HG02623 (cell line): ENCODE data around the gene PGM1.

Experiments used
- ATAC-seq: cut with Tn5 transposase; IDR thresholded peaks from one replicate; pipeline ENCODE4 v1.9.1; 2021; ENCODE audit warnings: moderate library complexity; ENCODE audit not compliant: unreplicated experiment

PGM1 gene

DNA sequence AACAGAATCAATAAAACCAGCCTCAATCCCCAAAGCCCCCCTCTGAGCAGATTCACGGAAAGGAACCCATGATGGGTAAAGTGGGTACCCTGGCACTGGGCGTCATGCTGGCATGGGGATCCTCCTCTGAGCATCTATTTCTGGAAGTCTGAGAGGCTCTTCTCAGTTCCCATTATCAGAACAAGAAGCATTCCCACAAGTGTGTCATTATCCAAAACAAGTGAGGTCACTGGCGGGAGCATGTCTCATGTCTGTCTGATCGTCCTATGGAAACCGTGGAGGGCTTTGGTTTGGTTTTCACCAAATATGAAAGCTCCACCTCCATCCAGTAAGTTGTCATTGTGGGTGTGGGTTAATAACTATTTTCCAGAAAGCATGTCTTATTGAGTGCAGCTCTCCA, 70.7 kb downstream of the PGM1 start:
- ATAC-seq, result no peak

GRCh38 chr1:63664742-63665141, 71.5 kb downstream of the PGM1 start:
- no peak for ATAC-seq

DNA sequence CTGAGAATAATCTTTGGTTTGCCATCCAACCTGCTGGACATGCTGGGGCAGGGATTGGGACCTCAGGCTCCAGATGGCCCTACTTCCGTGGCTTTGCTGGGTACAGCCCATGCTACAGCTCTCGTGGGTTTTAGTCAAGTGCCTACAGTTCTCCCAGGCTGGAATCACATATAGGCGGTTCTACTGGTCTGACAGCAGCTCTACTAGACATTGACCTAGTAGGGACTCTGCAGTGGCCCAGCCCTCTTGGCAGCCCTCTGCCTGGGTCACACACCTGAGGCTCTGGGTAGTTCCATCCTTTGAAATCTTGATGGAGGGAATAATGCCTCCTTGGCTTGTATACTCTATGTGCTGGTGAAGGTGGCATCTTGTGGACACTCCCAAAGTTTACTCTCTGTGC, 72.2 kb downstream of the PGM1 start:
- ATAC-seq, result no peak

DNA sequence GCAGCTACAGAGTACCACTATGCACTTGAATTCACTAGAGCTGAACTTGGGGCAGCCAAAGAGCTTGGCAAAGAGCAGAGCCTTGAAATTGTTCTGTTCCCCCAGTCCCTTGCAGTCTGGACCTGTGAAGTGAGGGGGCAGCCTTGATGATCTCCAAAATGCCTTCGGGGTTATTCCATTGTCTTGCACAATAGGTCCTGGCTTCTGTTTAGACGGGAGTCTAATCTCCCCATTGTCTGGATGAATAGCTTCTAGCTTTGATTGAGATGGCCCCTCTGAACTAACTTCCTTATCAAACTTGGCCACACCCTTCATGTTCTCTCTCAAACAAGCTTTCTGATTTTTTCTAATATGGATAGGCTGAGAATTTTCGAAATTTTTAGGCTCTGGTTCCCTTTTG, 72.6 kb downstream of the PGM1 start:
- ATAC-seq, result no peak

- ATAC-seq, result no peak
These were observed 75.1 kb downstream of the PGM1 start for GRCh38 chr1:63668298-63668697.

DNA sequence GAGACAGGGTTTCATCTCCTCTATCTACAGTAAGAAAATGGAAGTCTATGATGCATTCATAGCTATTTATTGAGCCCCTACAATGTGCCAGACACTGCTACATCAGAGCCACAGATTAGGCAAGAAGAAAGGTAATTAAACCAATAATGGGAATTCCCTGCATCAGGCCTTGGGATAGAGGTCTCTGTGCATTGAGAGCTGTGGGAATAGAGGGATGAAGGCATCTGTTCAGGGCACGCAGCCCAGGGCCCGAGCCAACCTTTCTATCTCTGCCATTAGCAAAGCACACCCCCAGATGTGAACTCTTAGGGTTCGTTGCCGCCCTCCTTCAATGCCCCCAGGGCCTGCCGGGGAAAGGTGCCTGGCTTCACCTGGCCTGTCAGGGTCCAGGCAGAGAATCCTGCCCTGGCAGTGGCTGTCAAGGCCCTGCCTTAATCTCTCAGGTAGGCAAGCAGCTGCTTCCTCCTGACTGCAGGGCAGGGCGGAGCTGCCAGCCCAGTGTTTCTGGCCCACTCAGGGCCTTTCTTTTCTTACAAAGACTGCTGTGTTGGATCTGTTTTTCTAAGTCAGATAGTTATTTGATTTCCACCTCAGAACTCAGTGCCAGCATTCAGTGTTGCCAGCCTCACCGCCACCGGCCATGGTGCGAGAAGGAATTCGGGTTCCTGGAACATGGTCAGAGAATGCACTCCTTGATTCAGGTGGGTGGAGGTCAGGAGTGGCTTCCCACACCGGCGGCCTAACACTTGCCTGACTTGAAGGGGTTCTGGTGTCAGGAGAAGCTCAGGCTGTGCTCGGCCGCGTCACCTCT, 76.1 kb downstream of the PGM1 start:
- no peak for ATAC-seq

DNA sequence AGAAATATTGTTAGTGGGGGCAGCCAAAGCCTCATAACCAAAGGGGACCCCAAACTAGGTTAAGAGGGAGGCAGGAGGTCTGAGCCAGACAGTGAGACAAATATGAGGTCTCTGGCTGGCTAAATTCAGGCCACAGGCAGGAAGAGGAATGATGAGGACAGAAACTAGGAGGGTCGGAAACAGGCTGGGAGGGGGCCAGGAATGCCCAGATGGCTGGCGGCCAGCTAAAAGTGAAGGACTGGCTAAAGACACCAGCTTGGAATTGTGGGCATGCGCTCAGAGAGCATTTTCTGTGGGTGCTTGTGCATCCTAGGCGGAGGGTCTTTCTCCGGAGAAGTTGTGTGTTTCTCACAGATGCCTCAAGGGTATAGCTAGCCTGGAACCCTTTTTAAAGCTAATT, 77.0 kb downstream of the PGM1 start:
- no peak for ATAC-seq

DNA sequence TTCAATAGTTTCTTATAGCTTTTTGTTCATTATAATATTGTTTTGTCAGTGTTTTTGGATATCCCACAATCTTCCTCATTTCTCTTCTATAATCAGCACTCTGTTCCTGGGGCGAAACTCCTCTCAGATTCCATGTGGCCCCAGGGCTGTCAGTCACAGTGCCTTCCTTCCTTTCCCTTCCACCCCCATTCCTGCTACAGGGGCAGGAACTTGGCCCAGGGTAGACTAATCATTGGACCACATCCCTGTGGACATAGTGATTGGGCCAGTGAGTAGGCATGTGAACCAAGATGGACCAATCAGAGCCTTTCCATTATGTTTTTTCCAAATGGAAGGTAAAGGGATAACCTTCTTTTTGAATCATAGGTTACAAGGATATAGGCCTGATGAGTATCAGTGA, 78.3 kb downstream of the PGM1 start:
- no peak for ATAC-seq

GRCh38 chr1:63674238-63674864, 81.1 kb downstream of the PGM1 start:
- ATAC-seq, result peak; percentile 66

DNA sequence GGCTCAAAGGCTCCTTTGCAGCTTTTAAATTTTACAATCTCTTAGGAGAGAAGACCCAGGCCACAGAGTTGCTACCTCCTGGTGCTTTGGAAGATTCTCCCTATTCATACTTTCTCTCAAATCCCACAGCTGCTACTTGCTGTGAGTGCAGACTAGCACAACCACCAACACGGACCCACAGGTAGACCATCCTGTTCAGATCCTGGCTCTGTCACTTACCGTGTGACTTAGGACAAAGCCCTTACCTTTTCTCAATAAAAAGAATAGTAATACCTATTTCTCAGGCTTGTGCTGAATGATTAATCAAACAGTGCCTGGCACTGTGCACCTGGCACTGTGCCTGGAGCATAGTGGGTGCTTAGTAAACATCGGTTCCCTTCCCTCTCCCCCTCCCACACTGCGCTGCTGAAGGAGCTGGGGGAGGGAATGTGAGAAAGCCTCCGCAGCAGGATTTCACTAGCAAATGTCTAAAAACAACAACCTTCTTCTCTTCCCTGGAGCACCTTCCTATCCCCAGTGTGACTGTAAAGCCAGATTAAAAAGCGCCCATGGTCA, 81.7 kb downstream of the PGM1 start:
- ATAC-seq, result no peak

GRCh38 chr1:63675420-63675931, 82.3 kb downstream of the PGM1 start:
- ATAC-seq, result no peak

GRCh38 chr1:63677497-63677896, 84.3 kb downstream of the PGM1 start:
- no peak for ATAC-seq

DNA sequence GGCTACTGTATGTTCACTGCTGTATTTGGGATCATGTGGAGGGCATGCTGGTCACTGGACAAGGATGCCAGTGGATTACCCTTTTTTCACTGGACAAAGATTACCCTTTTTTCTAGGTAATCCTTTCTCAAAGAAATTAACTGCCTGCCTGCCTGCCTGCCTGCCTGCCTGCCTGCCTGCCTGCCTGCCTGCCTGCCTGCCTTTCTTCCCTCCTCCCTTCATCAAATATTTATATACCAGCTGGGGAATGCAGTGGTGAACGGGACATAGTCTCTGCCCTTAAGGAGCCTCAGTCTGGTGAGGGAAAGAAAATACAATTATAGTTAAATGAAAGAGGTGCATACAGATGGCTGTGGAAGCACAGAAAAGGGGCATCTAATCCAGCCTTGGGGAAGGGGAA, 85.0 kb downstream of the PGM1 start:
- no peak for ATAC-seq

DNA sequence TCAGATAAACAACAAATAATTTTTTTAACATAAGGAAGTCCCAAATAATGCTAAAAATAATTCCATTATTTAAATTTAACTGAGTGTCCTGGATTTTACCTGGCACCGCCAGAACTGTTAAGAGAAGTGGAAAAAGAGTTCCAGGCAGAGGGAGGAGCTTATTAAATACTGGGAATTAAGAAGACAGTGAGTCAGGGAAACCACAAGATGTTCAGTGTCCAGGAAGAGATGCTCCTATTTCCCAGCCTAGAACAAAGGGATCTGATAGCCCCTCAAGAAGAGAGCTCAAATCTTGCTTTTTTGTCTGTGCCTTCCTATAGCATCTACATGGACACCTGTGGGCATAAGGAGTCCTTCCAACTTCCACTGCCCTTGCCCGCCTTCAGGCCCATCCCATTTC, 85.9 kb downstream of the PGM1 start:
- no peak for ATAC-seq

DNA sequence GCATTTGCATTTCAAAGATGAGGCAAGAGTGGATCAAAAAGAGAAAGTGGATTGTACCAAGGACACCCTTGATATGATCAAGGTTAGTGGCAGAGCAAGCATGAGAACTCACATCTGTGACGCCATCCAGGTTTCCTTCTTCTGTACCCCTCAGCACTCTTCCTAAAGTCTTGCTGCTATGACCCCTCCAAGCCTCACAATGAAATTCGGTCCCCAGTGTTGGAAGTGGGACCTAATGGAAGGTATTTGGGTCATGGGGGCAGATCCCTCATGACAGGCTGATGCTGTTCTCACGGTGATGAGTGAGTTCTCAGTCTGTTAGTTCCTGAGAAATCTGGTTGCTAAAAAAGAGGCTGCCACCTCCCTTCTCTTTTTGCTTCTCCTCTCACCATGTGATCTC, 86.4 kb downstream of the PGM1 start:
- no peak for ATAC-seq

DNA sequence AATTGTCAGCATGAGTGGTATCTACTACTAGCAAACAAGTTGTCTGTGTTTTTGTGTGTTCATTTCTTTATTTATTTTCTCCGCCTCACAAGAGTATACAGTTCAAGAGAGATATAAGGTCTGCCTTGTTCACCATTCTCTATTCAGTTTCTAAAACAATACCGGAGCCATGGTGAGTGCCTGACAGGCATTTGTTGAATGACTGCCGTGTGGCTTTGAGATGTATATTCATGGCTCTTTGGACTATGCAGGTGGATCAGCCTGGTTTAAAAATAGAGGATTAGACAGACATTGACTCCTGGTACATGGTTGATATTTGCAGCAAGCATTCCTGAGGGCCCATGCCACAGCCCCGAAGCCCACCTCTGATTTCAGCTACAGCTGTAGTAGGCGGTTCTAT, 89.7 kb downstream of the PGM1 start:
- ATAC-seq, result no peak

GRCh38 chr1:63683759-63684158, 90.5 kb downstream of the PGM1 start:
- ATAC-seq, result no peak

DNA sequence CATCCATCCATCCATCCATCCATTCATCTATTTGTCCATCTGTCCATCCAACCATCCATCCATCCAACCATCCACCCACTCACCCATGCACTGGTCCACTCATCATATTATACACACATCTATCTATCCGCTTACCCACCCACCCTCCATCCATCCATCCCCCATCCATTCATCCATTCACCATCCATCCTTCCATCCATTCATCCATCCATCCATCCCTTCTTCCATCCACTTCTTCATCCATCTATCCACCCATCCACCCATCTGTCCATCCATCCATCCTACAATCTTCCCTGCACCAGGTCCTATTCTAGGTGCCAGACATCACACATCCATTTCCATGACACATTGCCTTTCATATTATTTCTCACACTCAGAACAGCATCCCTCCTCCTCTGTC, 93.5 kb downstream of the PGM1 start:
- no peak for ATAC-seq

GRCh38 chr1:63688302-63688890, 95.2 kb downstream of the PGM1 start:
- ATAC-seq, result no peak

- no peak for ATAC-seq
These were observed 97.9 kb downstream of the PGM1 start for GRCh38 chr1:63690966-63691700.
